SU-DHL-6 (cell line): ENCODE data around the gene CORO1C.

ENCODE experiments used
- CTCF ChIP-seq: fragments of 200-600 bp; sonication (generic); IDR thresholded peaks from one replicate; pipeline ENCODE4 v1.5.1; 2017; ENCODE audit warnings: antibody characterized with exemption, mild to moderate bottlenecking, low read length, moderate library complexity; ENCODE audit not compliant: insufficient read depth, poor library complexity, severe bottlenecking
- EZH2phosphoT487 ChIP-seq: fragments of 200-600 bp; sonication (generic), shearing (Covaris generic); conservative IDR thresholded peaks from 2 replicates; pipeline ENCODE4 v1.6.1; 2018; ENCODE audit warnings: mild to moderate bottlenecking, antibody characterized with exemption, low read length, moderate library complexity, mixed read lengths

GRCh38 chr12:108685469-108686260 is 45.7 kb downstream of the CORO1C start:
- TF ChIP-seq CTCF: no peak
- TF ChIP-seq EZH2phosphoT487: no peak
